ENCODE results near the gene AHR.
"Not testable (repeated sequence)": the region's sequence is repeated elsewhere in the genome, so short reads cannot be mapped to it uniquely, and the experiment has no call there.

Gene AHR

DNA sequence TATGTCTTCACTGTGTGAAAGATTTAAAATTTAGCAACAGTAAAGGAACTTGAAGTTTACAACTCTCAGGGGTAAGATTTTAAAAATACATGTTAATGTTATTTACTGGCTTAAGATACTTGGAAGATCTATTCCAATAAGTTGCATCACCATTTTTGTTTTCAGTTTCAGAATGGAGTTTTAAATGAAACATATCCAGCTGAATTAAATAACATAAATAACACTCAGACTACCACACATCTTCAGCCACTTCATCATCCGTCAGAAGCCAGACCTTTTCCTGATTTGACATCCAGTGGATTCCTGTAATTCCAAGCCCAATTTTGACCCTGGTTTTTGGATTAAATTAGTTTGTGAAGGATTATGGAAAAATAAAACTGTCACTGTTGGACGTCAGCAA is 44.3 kb downstream of the AHR start:
- no peak for DNase-seq

GRCh38 chr7:17347401-17347800 is 48.9 kb downstream of the AHR start:
- no peak for DNase-seq

DNA sequence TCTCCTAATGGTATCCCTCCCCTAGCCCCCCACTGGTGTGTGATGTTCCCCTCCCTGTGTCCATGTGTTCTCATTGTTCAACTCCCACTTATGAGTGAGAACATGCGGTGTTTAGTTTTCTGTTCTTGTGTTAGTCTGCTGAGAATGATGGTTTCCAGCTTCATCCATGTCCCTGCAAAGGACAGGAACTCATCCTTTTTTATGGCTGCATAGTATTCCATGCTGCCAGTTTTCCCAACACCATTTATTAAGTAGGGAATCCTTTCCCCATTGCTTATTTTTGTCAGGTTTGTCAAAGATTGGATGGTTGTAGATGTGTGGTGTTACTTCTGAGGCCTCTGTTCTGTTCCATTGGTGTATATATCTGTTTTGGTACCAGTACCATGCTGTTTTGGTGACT is 50.5 kb downstream of the AHR start:
- not testable (repeated sequence) for DNase-seq

GRCh38 chr7:17350321-17350720 is 51.9 kb downstream of the AHR start:
- DNase-seq, result not testable (repeated sequence)

GRCh38 chr7:17353650-17354419 is 55.4 kb downstream of the AHR start:
- not testable (repeated sequence) for DNase-seq

- no peak for DNase-seq
Measured at GRCh38 chr7:17354473-17354872, 56.0 kb downstream of the AHR start.

- no peak for DNase-seq
Measured at GRCh38 chr7:17355050-17355449, 56.6 kb downstream of the AHR start.

GRCh38 chr7:17357952-17358351 is 59.5 kb downstream of the AHR start:
- DNase-seq, result no peak

DNA sequence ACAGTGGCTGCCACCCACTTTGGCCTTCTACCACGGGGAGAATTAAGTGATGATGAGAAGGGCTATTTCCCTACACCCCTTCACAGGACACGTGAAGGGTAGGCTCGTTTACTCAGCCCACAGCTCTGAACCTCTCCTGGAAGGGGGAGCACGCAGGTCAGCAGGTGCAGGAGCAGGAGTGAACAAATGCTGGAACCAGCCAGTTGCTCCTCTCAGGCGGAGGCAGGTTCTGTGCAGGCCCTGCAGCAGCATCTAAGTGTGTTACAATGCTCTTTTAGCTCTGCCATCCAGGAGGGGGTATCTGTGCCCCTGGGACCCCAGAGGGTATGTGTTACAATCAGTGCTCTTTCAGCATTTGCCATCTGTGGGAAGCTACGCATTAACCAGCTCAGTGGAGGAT is 61.2 kb downstream of the AHR start:
- DNase-seq, result no peak

- no peak for DNase-seq
Measured at GRCh38 chr7:17362439-17363105, 64.1 kb downstream of the AHR start.

GRCh38 chr7:17364671-17365070 is 66.2 kb downstream of the AHR start:
- DNase-seq, result no peak

DNA sequence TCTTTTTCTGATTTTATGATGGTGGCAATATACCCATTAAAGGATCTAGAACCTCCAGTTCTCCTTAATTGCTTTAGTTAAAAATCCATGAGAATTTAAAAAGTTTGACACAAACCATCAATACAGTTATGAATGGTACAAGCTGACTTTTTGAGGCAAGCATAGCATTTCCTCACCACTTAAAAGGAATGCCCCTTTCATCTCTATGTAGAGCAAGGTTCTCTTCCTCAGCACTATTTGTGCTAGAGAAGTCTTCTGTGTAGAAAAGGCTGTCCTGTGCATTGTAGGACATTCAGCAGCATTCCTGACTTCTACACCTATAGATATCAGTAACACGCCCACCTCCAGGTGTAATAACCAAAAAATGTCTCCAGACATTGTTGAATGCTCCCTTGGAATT is 67.3 kb downstream of the AHR start:
- DNase-seq, result no peak

- DNase-seq, result no peak
Measured at GRCh38 chr7:17367502-17367901, 69.0 kb downstream of the AHR start.

- DNase-seq, result no peak
Measured at GRCh38 chr7:17368856-17369524, 70.5 kb downstream of the AHR start.

DNA sequence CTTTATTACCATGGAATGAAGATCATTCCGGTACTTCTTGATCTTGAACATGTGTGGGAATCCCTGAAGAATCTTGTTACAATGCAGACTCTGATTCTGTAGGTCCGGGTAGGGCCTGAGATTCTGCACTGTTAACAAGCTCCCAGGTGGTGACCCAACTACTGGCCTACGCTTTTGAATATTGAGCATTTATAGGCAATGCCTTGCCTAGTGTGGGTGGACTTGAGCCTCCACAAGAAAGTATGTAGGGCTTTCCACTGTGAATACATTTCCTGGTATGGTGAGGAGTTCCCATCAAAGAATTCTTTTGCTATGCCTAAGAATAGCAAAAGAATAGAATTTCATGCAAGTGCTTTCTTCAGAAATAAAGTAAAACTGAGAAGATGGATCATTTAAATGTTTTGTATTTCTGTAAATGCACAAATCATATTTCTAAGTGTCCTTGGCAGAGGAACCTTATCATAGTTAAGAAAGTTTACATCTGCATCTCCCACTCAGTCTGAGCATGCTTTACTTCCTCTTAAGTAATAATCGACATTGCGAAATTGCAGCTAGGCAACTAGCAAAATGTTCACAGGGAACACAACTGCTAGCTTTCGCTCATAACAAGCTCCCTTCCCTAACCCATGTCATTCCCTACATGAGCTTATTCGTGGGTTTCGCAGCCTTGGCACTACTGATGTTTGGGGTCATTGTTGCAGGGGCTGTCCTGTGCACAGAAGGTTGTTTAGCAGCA is 71.4 kb downstream of the AHR start:
- no peak for DNase-seq

DNA sequence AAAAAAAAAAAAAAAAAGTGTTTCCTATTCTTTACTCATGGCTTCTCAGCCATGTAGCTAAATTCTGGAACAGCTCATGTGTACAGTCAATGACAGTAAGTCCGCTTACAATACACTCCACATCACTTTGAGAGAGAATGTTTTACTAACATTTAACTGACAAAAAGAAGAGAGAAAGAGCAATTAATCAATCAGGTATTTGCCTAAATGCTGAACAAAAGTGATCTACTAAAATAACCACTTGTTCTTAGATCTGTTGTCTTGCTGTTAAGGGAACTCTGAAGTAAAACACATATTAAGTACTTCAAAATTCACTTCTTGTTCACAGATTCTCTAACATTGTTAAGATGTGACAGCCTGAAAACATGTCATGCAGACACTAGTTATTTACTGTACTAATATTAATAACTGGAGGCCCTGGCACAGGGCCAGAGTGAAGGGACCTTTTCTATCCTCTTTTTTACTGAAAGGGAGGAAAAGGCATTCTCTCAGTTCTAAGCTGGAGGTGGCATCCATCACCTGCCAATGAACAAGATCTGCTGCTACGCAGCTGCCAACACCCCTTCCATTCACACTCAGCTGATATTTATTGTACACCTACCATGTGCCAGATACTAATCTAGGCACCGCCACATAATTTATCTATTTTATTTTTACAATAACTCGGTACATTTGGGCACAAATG is 72.6 kb downstream of the AHR start:
- DNase-seq, result no peak

DNA sequence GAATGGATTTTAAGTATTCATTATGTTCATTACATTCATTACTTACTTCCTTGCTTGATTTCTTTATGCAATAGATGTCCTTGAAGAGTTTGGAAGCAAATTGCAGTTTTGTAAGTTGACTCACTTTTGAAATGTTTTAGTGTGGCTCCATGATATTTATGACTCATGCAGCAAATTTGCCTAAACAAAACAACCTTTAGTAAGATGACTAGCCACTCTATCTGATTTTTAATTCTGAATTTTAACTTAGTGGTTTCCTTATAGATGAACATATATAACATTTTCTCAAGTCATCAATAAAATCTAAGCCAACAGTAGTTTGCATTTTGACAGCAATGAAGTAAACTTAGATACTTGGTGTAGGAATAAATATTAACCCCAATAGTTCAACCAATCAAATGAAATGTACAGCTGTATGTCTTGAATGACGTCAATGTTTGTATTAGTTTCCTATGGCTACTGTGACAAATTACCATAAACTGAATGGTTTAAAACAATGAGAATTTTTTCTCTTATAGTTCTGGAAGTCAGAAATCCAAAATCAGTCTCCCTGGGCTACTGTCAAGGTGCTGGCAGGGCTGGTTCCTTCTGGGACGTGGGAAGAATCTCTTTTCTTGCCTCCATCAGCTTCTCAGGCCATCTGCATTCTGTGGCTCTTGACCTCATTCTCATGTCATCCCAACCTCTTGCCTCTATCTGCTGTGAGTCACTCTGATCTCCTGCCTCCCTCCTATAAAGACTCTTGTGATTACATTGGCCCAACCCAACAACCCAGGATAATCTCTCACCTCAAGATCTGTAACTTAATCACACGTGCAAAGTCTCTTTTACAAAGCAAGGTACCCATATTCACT is 73.4 kb downstream of the AHR start:
- DNase-seq, result no peak

DNA sequence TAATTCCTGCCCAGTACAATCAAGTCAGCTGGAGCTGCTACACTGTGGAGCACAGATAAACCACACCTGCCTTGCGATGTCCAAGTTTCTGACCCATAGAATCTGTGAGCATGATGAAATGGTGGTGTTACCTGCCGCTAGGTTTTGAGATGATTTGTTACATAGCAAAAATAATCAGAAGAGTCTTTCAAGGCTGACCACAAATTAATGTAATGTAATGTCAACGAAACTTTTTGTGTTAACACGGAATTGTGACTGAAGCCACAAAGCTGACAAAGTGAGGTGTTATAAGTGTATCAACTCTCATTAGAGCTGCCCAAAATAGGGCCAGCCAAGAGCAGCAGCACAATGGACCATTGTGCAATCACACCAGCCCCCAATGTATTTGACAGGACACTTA is 75.7 kb downstream of the AHR start:
- DNase-seq, result no peak

- no peak for DNase-seq
Measured at GRCh38 chr7:17374654-17375053, 76.2 kb downstream of the AHR start.

- DNase-seq, result no peak
Measured at GRCh38 chr7:17376595-17376994, 78.1 kb downstream of the AHR start.

DNA sequence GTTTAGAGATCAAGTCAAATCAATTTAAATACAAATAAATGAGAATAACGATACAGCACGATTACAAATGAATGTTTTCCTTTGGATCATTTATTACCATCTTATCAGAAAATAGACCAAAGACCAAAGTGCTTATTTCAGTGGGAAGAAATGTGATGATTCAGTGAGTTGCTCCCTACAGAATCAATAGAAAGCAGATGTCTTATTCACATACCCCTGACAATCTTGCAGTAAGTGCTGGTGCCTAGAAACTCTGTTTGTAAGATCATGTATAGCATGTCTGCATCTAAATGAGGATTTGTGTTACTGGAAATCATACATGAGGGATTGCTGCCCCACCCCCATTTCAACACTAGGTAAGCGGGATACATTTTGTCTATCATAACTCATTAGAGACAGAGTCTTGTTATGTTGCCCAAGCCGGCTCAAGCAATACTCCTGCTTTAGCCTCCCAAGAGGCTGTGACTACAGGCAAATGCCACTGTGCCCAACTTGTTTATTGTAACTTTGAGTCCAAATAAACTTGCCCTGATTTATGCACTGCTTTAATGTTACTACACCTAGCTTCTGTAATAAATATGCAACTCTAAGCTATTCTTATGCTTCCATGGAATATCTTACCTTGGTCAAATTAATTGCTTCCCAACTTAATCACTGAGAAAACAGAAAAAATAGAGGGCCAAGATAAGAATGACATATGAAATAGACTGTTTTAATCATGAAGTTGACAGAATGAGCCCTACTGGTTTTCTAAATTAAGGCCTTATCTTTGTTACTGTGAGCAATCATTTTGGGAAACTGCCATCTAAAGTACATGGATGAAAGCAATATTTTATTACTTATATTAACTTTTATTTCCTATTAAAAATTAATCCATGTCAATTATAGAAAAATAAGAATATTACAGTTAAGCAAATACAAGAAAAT is 82.5 kb downstream of the AHR start:
- DNase-seq, result no peak
